BE2C (cell line): ENCODE results near the gene CLTCL1.
"Not testable (repeated sequence)": the region's sequence is repeated elsewhere in the genome, so short reads cannot be mapped to it uniquely, and the experiment has no call there.

Experiments
- DNase-seq: peaks from one replicate; pipeline ENCODE4 v3.0.0-alpha.2; 2020
- H3K27me3 ChIP-seq: fragments of 250-450 bp; sonication (Bioruptor Pico); 2 replicates; pipeline ENCODE4 v1.5.1; 2020; ENCODE audit warnings: mild to moderate bottlenecking
- H3K36me3 ChIP-seq: fragments of 250-450 bp; sonication (Bioruptor Pico); 2 replicates; pipeline ENCODE4 v1.5.1; 2020; ENCODE audit warnings: mild to moderate bottlenecking
- H3K4me1 ChIP-seq: fragments of 250-450 bp; sonication (Bioruptor Pico); 2 replicates; pipeline ENCODE4 v1.5.1; 2020
- H3K4me3 ChIP-seq: 2 replicates; pipeline ENCODE4 v1.5.1; 2011; ENCODE audit warnings: low read depth, low read length
- H3K9me3 ChIP-seq: fragments of 250-450 bp; sonication (Bioruptor Pico); 2 replicates; pipeline ENCODE4 v1.5.1; 2020
- TF ChIP-seq, protein P1 (sequence below): IDR thresholded peaks from 2 replicates; pipeline ENCODE4 v1.5.1; 2012; ENCODE audit warnings: mild to moderate bottlenecking, low read depth, low read length

The CLTCL1 gene

DNA sequence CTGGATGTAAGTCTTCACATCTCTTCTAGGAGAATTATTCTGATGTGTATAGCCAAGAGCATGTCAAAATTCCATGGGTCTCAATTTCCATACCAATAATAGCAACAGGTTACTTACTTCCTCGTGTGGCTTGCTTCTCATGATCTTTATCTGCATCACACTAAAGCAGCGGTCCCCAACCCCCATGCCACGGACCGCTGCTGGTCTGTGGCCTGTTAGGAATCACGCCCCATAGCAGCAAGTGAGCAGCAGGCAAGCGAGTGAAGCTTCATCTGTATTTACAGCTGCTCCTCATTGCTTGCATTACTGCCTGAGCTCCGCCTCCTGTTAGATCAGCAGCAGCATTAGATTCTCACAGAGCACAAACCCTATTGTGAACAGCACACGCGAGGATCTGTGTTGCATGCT is 84.1 kb downstream of the CLTCL1 start:
- Histone ChIP-seq H3K36me3 (no peaks in the 10 kb centered on the region), H3K27me3 (no peaks in the 10 kb centered on the region), H3K4me1 (peaks cover 7% of the 10 kb centered on the region), H3K4me3 (no peak overlapping the region), H3K9me3 (no peaks in the 10 kb centered on the region)
- DNase-seq: peak; percentile 25
- TF ChIP-seq, protein P1, sequence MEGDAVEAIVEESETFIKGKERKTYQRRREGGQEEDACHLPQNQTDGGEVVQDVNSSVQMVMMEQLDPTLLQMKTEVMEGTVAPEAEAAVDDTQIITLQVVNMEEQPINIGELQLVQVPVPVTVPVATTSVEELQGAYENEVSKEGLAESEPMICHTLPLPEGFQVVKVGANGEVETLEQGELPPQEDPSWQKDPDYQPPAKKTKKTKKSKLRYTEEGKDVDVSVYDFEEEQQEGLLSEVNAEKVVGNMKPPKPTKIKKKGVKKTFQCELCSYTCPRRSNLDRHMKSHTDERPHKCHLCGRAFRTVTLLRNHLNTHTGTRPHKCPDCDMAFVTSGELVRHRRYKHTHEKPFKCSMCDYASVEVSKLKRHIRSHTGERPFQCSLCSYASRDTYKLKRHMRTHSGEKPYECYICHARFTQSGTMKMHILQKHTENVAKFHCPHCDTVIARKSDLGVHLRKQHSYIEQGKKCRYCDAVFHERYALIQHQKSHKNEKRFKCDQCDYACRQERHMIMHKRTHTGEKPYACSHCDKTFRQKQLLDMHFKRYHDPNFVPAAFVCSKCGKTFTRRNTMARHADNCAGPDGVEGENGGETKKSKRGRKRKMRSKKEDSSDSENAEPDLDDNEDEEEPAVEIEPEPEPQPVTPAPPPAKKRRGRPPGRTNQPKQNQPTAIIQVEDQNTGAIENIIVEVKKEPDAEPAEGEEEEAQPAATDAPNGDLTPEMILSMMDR: no peak

DNA sequence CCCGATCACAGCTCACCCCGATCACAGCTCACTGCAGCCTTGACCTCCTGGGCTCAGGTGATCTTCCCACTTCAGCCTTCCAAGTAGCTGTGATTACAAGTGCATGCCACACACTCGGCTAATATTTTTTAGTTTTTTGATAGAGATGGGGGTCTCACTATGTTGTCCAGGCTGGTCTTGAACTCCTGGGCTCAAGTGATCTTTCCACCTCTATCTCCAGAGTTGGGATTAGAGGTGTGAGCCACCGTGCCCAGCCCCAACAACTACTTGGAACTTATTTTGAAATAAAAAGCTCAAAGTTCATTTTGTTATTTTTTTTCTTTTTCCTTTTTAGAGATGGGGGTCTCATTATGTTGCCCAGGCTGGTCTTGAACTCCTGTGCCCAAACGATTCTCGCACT is 85.2 kb downstream of the CLTCL1 start:
- peaks cover 7% of the 10 kb centered on the region for H3K4me1 ChIP-seq
- H3K27me3 ChIP-seq: no peaks in the 10 kb centered on the region
- no peak overlapping the region for H3K4me3 ChIP-seq
- H3K36me3 ChIP-seq: no peaks in the 10 kb centered on the region
- DNase-seq: no peak
- no peaks in the 10 kb centered on the region for H3K9me3 ChIP-seq
- TF ChIP-seq, protein P1: no peak

DNA sequence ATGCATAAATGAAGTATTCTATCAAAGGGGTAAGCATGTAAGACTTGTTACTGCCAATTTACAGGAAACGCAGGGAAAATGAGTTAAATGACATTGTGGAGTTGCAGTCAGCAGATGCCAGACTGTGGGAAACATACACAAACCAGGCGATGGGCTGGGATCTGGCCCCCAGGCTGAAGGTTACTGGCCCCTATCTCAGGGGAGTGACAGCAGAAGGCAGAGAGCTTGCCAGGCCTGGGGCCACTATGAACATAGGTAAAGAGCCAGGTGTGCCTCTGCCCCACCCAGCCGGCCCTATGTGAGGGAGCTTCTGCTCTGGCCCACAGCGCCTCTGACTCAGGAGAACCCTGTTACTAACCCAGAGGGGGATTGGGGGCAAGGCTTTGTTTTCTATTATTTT is 86.9 kb downstream of the CLTCL1 start:
- TF ChIP-seq, protein P1: no peak
- no peaks in the 10 kb centered on the region for H3K27me3 ChIP-seq
- H3K9me3 ChIP-seq: no peaks in the 10 kb centered on the region
- no peaks in the 10 kb centered on the region for H3K36me3 ChIP-seq
- peaks cover 7% of the 10 kb centered on the region for H3K4me1 ChIP-seq
- no peak overlapping the region for H3K4me3 ChIP-seq
- DNase-seq: no peak

DNA sequence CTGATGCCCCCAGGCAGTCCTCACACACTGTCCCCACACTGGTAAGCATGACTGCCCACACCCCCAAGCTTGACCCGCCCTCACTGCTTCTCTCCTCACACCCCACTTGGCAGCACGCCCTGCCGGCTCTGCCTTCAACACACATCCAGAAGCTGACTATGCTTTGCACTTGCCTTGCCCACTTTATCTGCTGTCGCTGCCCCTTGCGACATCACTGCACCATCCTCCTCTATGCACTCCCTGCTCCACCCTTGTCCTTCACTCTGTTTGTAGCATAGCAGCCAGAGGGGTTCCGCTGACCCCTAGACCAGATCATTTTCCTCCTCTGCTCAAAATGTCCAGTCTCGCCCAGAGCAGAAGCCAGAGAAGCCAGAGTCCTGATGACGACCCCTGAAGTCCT is 87.7 kb downstream of the CLTCL1 start:
- peak; percentile 41 for DNase-seq
- Histone ChIP-seq H3K4me1 (peaks cover 7% of the 10 kb centered on the region), H3K27me3 (no peaks in the 10 kb centered on the region), H3K36me3 (no peaks in the 10 kb centered on the region), H3K4me3 (no peak overlapping the region), H3K9me3 (no peaks in the 10 kb centered on the region)
- TF ChIP-seq, protein P1: no peak

DNA sequence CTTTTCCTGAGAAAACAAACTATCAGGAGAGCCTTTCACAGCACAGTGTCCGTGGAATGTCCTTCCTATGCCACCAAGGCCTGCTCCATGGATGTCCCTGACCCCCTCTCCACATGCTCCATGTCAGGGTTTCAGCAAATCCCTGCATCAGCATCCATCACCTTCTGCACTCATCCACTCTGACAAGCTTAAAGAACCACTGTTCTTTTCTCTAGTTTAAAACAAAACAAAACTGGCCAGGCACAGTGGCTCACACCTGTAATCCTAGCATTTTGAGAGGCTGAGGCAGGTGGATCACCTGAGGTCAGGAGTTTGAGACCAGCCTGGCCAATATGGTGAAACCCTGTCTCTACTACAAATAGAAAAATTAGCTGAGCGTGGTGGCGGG is 88.7 kb downstream of the CLTCL1 start:
- H3K4me3 ChIP-seq, H3K36me3 ChIP-seq, H3K27me3 ChIP-seq, H3K4me1 ChIP-seq, DNase-seq, H3K9me3 ChIP-seq: not testable (repeated sequence)

DNA sequence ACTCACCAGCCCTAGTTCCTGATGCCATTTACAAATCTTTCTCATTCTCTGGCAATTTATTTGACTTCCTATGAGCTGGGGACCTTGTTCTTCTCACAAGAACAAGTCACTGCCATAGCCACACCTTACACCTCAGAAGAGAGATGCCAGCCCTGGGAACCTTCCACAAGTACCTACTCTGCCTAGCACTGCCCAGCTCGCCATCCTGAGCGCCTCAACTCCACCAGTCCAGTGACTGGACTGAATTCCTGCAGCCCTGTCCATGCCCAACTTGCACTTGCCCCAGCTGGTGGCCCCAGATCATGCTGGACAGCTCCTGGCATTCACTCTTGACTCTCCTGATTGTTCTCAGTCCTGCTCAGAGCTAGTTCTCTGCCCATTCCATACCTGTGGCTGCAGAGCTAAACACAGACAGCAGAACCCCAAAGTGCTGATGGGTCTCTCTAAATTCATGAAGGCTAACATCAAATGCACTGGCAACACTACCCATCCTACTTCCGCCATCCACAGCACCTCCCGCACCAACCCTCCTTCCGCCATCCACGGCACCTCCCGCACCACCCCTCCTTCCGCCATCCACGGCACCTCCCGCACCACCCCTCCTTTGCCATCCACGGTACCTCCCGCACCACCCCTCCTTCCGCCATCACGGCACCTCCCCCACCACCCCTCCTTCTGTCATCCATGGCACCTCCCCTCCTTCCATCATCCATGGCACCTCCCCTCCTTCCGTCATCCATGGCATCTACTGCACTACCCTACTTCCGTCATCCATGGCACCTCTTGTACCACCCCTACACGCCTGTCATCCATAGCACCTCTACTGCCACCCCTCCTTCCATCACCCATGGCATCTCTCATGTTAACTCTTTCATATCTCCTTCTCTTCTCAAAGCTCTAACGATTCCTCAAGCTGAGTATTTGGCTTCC is 89.4 kb downstream of the CLTCL1 start:
- TF ChIP-seq, protein P1: no peak
- no peak for DNase-seq
- Histone ChIP-seq H3K36me3 (no peaks in the 10 kb centered on the region), H3K4me1 (no peaks in the 10 kb centered on the region; the same call in 1 of the 2 replicates), H3K9me3 (no peaks in the 10 kb centered on the region), H3K4me3 (no peak overlapping the region), H3K27me3 (no peaks in the 10 kb centered on the region)
